ENCODE data around the gene RPTN.

The RPTN gene

GRCh38 chr1:152159144-152159543, at the start of gene RPTN:
Gene RPTN, minus strand, starts transcription at chr1:152159228. Its CDS starts 1,339 bp downstream, at chr1:152157889.
- no peak within 1 kb of the TSS for H3K4me2 ChIP-seq (ENCODE audit: low read length)
- H2AFZ ChIP-seq: no peak within 1 kb of the TSS
- H3K27me3 ChIP-seq (ENCODE audit: control insufficient read depth, insufficient read depth, low read length): no peaks in the 10 kb centered on the region
- no peaks in the 10 kb centered on the region for H3K4me1 ChIP-seq
- H3K9me3 ChIP-seq (ENCODE audit: control insufficient read depth, low read length): no peaks in the 10 kb centered on the region
- TF ChIP-seq CTCF (IDR thresholded peaks at IDR 0.05): no peak
- H3K79me2 ChIP-seq: no peaks in the 10 kb centered on the region
- H3K4me3 ChIP-seq (ENCODE audit: low read depth, low read length): no peak within 1 kb of the TSS
- H3K9ac ChIP-seq: no peak within 1 kb of the TSS
- no peak within 1 kb of the TSS for H3K27ac ChIP-seq
- H3K36me3 ChIP-seq (ENCODE audit: control insufficient read depth, insufficient read depth, low read length): no peaks in the 10 kb centered on the region

- H3K4me2 ChIP-seq (ENCODE audit: low read length): no peak overlapping the region
- no peaks in the 10 kb centered on the region for H3K27me3 ChIP-seq (ENCODE audit: control insufficient read depth, insufficient read depth, low read length)
- no peak overlapping the region for H3K4me3 ChIP-seq (ENCODE audit: low read depth, low read length)
- H2AFZ ChIP-seq: no peak overlapping the region
- no peaks in the 10 kb centered on the region for H3K9me3 ChIP-seq (ENCODE audit: control insufficient read depth, low read length)
- H3K9ac ChIP-seq: no peak overlapping the region
- H3K4me1 ChIP-seq: no peaks in the 10 kb centered on the region
- no peak overlapping the region for H3K27ac ChIP-seq
- no peaks in the 10 kb centered on the region for H3K79me2 ChIP-seq
- TF ChIP-seq CTCF (IDR thresholded peaks at IDR 0.05): no peak
- H3K36me3 ChIP-seq (ENCODE audit: control insufficient read depth, insufficient read depth, low read length): no peaks in the 10 kb centered on the region
These were observed 40.0 kb upstream of the RPTN start for GRCh38 chr1:152198982-152199381.

GRCh38 chr1:152197361-152197941, 38.4 kb upstream of the RPTN start:
- H3K9me3 ChIP-seq (ENCODE audit: control insufficient read depth, low read length): no peaks in the 10 kb centered on the region
- H3K27ac ChIP-seq: no peak overlapping the region

GRCh38 chr1:152191711-152192110, 32.7 kb upstream of the RPTN start:
- no peak overlapping the region for H3K4me3 ChIP-seq (ENCODE audit: low read depth, low read length)
- no peaks in the 10 kb centered on the region for H3K36me3 ChIP-seq (ENCODE audit: control insufficient read depth, insufficient read depth, low read length)
- TF ChIP-seq CTCF (IDR thresholded peaks at IDR 0.05): no peak
- no peaks in the 10 kb centered on the region for H3K27me3 ChIP-seq (ENCODE audit: control insufficient read depth, insufficient read depth, low read length)
- H3K79me2 ChIP-seq: no peaks in the 10 kb centered on the region
- no peak overlapping the region for H3K9ac ChIP-seq
- no peak overlapping the region for H2AFZ ChIP-seq
- no peaks in the 10 kb centered on the region for H3K4me1 ChIP-seq
- no peak overlapping the region for H3K4me2 ChIP-seq (ENCODE audit: low read length)
- H3K9me3 ChIP-seq (ENCODE audit: control insufficient read depth, low read length): no peaks in the 10 kb centered on the region
- no peak overlapping the region for H3K27ac ChIP-seq

More at GRCh38 chr1:152197361-152197941, 38.4 kb upstream of the RPTN start:
- no peak for TF ChIP-seq CTCF (IDR thresholded peaks at IDR 0.05)
- no peaks in the 10 kb centered on the region for H3K36me3 ChIP-seq (ENCODE audit: control insufficient read depth, insufficient read depth, low read length)
- H3K79me2 ChIP-seq: no peaks in the 10 kb centered on the region
- no peak overlapping the region for H3K4me2 ChIP-seq (ENCODE audit: low read length)
- no peak overlapping the region for H2AFZ ChIP-seq
- no peaks in the 10 kb centered on the region for H3K27me3 ChIP-seq (ENCODE audit: control insufficient read depth, insufficient read depth, low read length)
- H3K4me1 ChIP-seq: no peaks in the 10 kb centered on the region
- no peak overlapping the region for H3K4me3 ChIP-seq (ENCODE audit: low read depth, low read length)
- no peak overlapping the region for H3K9ac ChIP-seq

GRCh38 chr1:152191260-152191659, 32.2 kb upstream of the RPTN start:
- Histone ChIP-seq H3K4me1 (no peaks in the 10 kb centered on the region), H3K9ac (no peak overlapping the region), H3K27me3 (ENCODE audit: control insufficient read depth, insufficient read depth, low read length) (no peaks in the 10 kb centered on the region), H3K4me2 (ENCODE audit: low read length) (no peak overlapping the region), H2AFZ (no peak overlapping the region), H3K36me3 (ENCODE audit: control insufficient read depth, insufficient read depth, low read length) (no peaks in the 10 kb centered on the region), H3K27ac (no peak overlapping the region), H3K4me3 (ENCODE audit: low read depth, low read length) (no peak overlapping the region), H3K79me2 (no peaks in the 10 kb centered on the region), H3K9me3 (ENCODE audit: control insufficient read depth, low read length) (no peaks in the 10 kb centered on the region)
- TF ChIP-seq CTCF (IDR thresholded peaks at IDR 0.05): no peak

All from parathyroid adenoma (tissue), 2 donors.